ENCODE results near the gene SCUBE3.

The SCUBE3 gene

GRCh38 chr6:35214869-35215664 lies 1.3 kb downstream of the SCUBE3 start:
- no peaks in the 10 kb centered on the region for H3K4me1 ChIP-seq (ENCODE audit: low read depth, poor library complexity, severe bottlenecking)
- H3K9ac ChIP-seq = no peak overlapping the region
- H3K4me3 ChIP-seq (IDR thresholded peaks at IDR 0.05; ENCODE audit: insufficient read depth, low read depth, low read length) = no peak overlapping the region
- H3K36me3 ChIP-seq (ENCODE audit: insufficient read depth) = no peaks in the 10 kb centered on the region
- H3K79me2 ChIP-seq (ENCODE audit: insufficient read depth, low read depth) = no peaks in the 10 kb centered on the region
- no peak overlapping the region for H3K4me2 ChIP-seq
- H4K20me1 ChIP-seq (ENCODE audit: insufficient read depth) = no peaks in the 10 kb centered on the region
- no peak overlapping the region for H2AFZ ChIP-seq (ENCODE audit: low read depth)
- H3K27ac ChIP-seq = no peak overlapping the region
- no peak for TF ChIP-seq CTCF (conservative IDR thresholded peaks at IDR 0.05; ENCODE audit: low read depth, low read length)
- H3K27me3 ChIP-seq (ENCODE audit: insufficient read depth, low read depth) = no peaks in the 10 kb centered on the region

- Histone ChIP-seq H3K27ac (no peak overlapping the region), H3K27me3 (ENCODE audit: insufficient read depth, low read depth) (no peaks in the 10 kb centered on the region), H3K79me2 (ENCODE audit: insufficient read depth, low read depth) (no peaks in the 10 kb centered on the region), H3K9ac (no peak overlapping the region), H3K36me3 (ENCODE audit: insufficient read depth) (no peaks in the 10 kb centered on the region), H3K4me2 (no peak overlapping the region), H4K20me1 (ENCODE audit: insufficient read depth) (no peaks in the 10 kb centered on the region), H2AFZ (ENCODE audit: low read depth) (no peak overlapping the region), H3K4me1 (ENCODE audit: low read depth, poor library complexity, severe bottlenecking) (no peaks in the 10 kb centered on the region), H3K4me3 (IDR thresholded peaks at IDR 0.05; ENCODE audit: insufficient read depth, low read depth, low read length) (no peak overlapping the region)
- TF ChIP-seq CTCF (conservative IDR thresholded peaks at IDR 0.05; ENCODE audit: low read depth, low read length) = no peak
These were observed 2.1 kb downstream of the SCUBE3 start for GRCh38 chr6:35215665-35216411.

- H4K20me1 ChIP-seq (ENCODE audit: insufficient read depth) = no peaks in the 10 kb centered on the region
- no peak overlapping the region for H3K9ac ChIP-seq
- no peak overlapping the region for H3K4me3 ChIP-seq (IDR thresholded peaks at IDR 0.05; ENCODE audit: insufficient read depth, low read depth, low read length)
- TF ChIP-seq CTCF (conservative IDR thresholded peaks at IDR 0.05; ENCODE audit: low read depth, low read length) = no peak
- no peaks in the 10 kb centered on the region for H3K36me3 ChIP-seq (ENCODE audit: insufficient read depth)
- H3K4me2 ChIP-seq = no peak overlapping the region
- no peaks in the 10 kb centered on the region for H3K79me2 ChIP-seq (ENCODE audit: insufficient read depth, low read depth)
- no peaks in the 10 kb centered on the region for H3K4me1 ChIP-seq (ENCODE audit: low read depth, poor library complexity, severe bottlenecking)
- H2AFZ ChIP-seq (ENCODE audit: low read depth) = no peak overlapping the region
- no peaks in the 10 kb centered on the region for H3K27me3 ChIP-seq (ENCODE audit: insufficient read depth, low read depth)
- no peak overlapping the region for H3K27ac ChIP-seq
These were observed 2.6 kb downstream of the SCUBE3 start for GRCh38 chr6:35216412-35216732.

GRCh38 chr6:35216851-35217811 lies 3.4 kb downstream of the SCUBE3 start:
- no peak overlapping the region for H3K4me3 ChIP-seq (IDR thresholded peaks at IDR 0.05; ENCODE audit: insufficient read depth, low read depth, low read length)
- no peaks in the 10 kb centered on the region for H4K20me1 ChIP-seq (ENCODE audit: insufficient read depth)
- H3K79me2 ChIP-seq (ENCODE audit: insufficient read depth, low read depth) = no peaks in the 10 kb centered on the region
- H3K27me3 ChIP-seq (ENCODE audit: insufficient read depth, low read depth) = no peaks in the 10 kb centered on the region
- no peak overlapping the region for H3K27ac ChIP-seq
- H2AFZ ChIP-seq (ENCODE audit: low read depth) = no peak overlapping the region
- no peak overlapping the region for H3K4me2 ChIP-seq
- no peaks in the 10 kb centered on the region for H3K36me3 ChIP-seq (ENCODE audit: insufficient read depth)
- H3K9ac ChIP-seq = no peak overlapping the region
- H3K4me1 ChIP-seq (ENCODE audit: low read depth, poor library complexity, severe bottlenecking) = no peaks in the 10 kb centered on the region
- no peak for TF ChIP-seq CTCF (conservative IDR thresholded peaks at IDR 0.05; ENCODE audit: low read depth, low read length)

Data from KMS-11 (cell line).